ENCODE data around the gene CMC1.

CMC1 gene

GRCh38 chr3:28206479-28206878 is 34.9 kb upstream of the CMC1 start:
- Histone ChIP-seq H3K9ac (ENCODE audit: low read length) (no peak overlapping the region), H3K9me3 (ENCODE audit: low read length) (no peaks in the 10 kb centered on the region), H3K4me1 (ENCODE audit: insufficient read depth, low read length, severe bottlenecking) (peaks cover 6% of the 10 kb centered on the region), H3K4me2 (ENCODE audit: low read length) (no peak overlapping the region), H3K27me3 (ENCODE audit: insufficient read depth, low read length) (no peaks in the 10 kb centered on the region), H3K9me2 (ENCODE audit: low read depth, low read length) (no peaks in the 10 kb centered on the region), H2AFZ (ENCODE audit: low read length) (no peak overlapping the region), H3K4me3 (ENCODE audit: low read depth, low read length, poor library complexity, severe bottlenecking) (no peak overlapping the region), H3K79me2 (ENCODE audit: insufficient read depth, low read length) (no peaks in the 10 kb centered on the region), H3K36me3 (ENCODE audit: insufficient read depth, low read length) (no peaks in the 10 kb centered on the region), H3F3A (ENCODE audit: insufficient read depth, low read length) (no peaks in the 10 kb centered on the region), H4K20me1 (ENCODE audit: insufficient read depth, low read length) (no peaks in the 10 kb centered on the region), H3K27ac (ENCODE audit: low read depth, low read length, poor library complexity, severe bottlenecking) (no peak overlapping the region)
- TF ChIP-seq EZH2 (IDR thresholded peaks at IDR 0.05; ENCODE audit: borderline replicate concordance, low read length) (no peak), CTCF (IDR thresholded peaks at IDR 0.05; ENCODE audit: low read length) (no peak)

- no peaks in the 10 kb centered on the region for H3F3A ChIP-seq (ENCODE audit: insufficient read depth, low read length)
Observed at GRCh38 chr3:28207000-28207733, 34.3 kb upstream of the CMC1 start.

GRCh38 chr3:28210968-28211713 is 30.3 kb upstream of the CMC1 start:
- H3K79me2 ChIP-seq (ENCODE audit: insufficient read depth, low read length): no peaks in the 10 kb centered on the region
- H3K4me3 ChIP-seq (ENCODE audit: low read depth, low read length, poor library complexity, severe bottlenecking): no peak overlapping the region
- peaks cover 5% of the 10 kb centered on the region; the same call in 1 of the 2 replicates for H3K9me3 ChIP-seq (ENCODE audit: low read length)
- H3K27ac ChIP-seq (ENCODE audit: low read depth, low read length, poor library complexity, severe bottlenecking): no peak overlapping the region
- no peak overlapping the region for H3K4me2 ChIP-seq (ENCODE audit: low read length)
- no peaks in the 10 kb centered on the region for H3K36me3 ChIP-seq (ENCODE audit: insufficient read depth, low read length)
- no peaks in the 10 kb centered on the region; the same call in 1 of the 2 replicates for H3K9me2 ChIP-seq (ENCODE audit: low read depth, low read length)
- no peaks in the 10 kb centered on the region for H3F3A ChIP-seq (ENCODE audit: insufficient read depth, low read length)
- no peak overlapping the region for H3K9ac ChIP-seq (ENCODE audit: low read length)
- H3K4me1 ChIP-seq (ENCODE audit: insufficient read depth, low read length, severe bottlenecking): peaks cover 10% of the 10 kb centered on the region
- H4K20me1 ChIP-seq (ENCODE audit: insufficient read depth, low read length): no peaks in the 10 kb centered on the region
- H2AFZ ChIP-seq (ENCODE audit: low read length): no peak overlapping the region
- TF ChIP-seq CTCF (IDR thresholded peaks at IDR 0.05; ENCODE audit: low read length) (no peak), EZH2 (IDR thresholded peaks at IDR 0.05; ENCODE audit: borderline replicate concordance, low read length) (no peak)
- H3K27me3 ChIP-seq (ENCODE audit: insufficient read depth, low read length): 0 out of 2 replicates have a peak, but pooled peaks cover 6% of the 10 kb centered on the region

More at GRCh38 chr3:28207000-28207733, 34.3 kb upstream of the CMC1 start:
- TF ChIP-seq CTCF (IDR thresholded peaks at IDR 0.05; ENCODE audit: low read length): no peak
- no peak for TF ChIP-seq EZH2 (IDR thresholded peaks at IDR 0.05; ENCODE audit: borderline replicate concordance, low read length)
- Histone ChIP-seq H4K20me1 (ENCODE audit: insufficient read depth, low read length) (no peaks in the 10 kb centered on the region), H3K27ac (ENCODE audit: low read depth, low read length, poor library complexity, severe bottlenecking) (no peak overlapping the region), H3K4me1 (ENCODE audit: insufficient read depth, low read length, severe bottlenecking) (peaks cover 10% of the 10 kb centered on the region), H3K27me3 (ENCODE audit: insufficient read depth, low read length) (no peaks in the 10 kb centered on the region), H3K4me2 (ENCODE audit: low read length) (no peak overlapping the region), H3K36me3 (ENCODE audit: insufficient read depth, low read length) (no peaks in the 10 kb centered on the region), H3K9me2 (ENCODE audit: low read depth, low read length) (no peaks in the 10 kb centered on the region; the same call in 1 of the 2 replicates), H2AFZ (ENCODE audit: low read length) (no peak overlapping the region), H3K9me3 (ENCODE audit: low read length) (no peaks in the 10 kb centered on the region), H3K79me2 (ENCODE audit: insufficient read depth, low read length) (no peaks in the 10 kb centered on the region), H3K9ac (ENCODE audit: low read length) (no peak overlapping the region), H3K4me3 (ENCODE audit: low read depth, low read length, poor library complexity, severe bottlenecking) (no peak overlapping the region)
